CMK (cell line): ENCODE results near the gene SRP14.
"Not testable (repeated sequence)": the region's sequence is repeated elsewhere in the genome, so short reads cannot be mapped to it uniquely, and the experiment has no call there.

Source experiments
- DNase-seq: peaks from one replicate; pipeline ENCODE4 v3.0.0-alpha.2; 2010; ENCODE audit warnings: low read depth

The SRP14 gene

DNA sequence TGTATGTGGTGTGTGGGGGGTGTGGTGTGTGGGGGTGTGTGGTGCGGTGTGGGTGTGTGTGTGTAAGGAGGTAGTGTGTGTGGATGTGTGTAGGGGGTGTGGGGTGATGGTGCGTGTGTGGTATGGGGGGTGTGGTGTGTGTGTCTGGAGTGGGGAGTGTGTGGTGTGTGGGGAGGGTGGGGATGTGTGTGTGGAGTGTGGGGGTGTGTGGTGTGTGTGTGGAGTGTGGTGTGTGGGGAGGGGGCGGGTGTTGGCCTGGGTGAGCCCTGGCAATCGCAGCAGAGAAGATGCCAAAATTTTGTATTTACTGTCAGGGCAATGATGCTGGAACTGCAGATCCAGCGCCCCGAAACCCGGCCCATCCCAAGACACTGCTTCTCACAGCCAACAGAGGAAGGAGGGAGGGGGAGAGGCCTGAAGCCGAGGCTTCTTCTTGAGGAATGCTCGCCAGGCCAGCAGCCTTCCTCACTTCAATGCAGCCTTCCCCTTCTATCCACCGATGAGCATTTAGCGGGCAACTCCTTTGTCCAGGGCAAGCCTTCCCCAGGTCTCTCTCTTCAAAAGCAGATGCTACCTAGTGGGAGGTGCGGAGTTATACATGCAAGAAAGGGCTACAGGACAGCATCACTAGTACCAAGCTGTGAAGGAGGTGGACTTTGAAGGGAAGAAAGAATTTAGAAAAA lies 11.9 kb upstream of the SRP14 start:
- no peak for DNase-seq

DNA sequence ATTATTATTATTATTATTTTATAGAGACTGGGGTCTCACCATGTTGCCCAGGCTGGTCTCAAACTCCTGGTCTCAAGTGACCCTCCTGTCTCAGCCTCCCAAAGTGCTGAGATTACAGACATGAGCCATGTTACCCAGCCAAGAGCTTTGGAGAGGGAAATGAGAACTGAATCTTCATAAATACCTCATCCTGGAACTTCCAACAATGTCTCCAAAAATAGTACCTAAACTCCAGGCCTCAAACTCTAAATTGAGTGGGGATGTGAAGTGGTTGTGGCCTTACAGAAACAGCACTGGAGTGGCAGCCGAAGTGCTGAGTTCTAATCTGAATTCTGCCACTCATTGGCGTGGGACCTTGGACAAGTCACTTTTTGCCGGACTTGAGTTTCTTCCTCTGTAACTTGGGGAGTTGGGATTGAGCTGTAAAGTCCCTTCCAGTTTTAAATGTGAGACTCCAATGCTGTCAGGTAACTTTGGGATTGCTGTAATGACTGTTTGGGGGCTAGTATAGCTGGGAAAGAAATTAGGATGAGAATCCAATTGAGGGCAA lies 10.0 kb upstream of the SRP14 start:
- no peak for DNase-seq

DNA sequence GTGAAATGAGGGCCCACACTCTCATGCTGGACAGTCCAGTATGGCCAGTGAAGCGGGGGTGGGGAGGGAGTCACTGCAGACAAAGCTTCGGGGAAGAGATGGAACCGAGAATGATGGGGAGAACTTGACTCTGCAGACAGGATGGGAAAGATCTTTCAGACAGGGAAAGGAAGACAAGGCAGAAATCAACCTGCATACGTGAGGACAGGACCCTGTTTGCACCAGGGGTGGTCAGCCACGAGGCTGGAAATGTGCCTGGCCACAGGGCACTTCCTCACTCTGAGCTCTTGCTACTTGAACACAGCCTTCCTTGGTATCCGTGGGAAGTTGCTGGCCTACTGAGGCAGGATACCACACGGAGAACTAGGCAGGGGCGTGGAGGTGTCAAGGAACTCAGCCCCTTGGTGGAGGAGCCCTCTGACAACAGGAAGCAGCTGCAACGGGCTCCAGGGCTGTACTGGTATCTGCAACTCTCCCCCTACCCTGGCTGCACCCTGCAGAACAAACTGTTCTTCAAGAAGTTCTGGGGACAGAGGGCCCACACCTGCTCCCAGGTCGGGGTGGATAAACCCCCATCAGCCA lies 9.3 kb upstream of the SRP14 start:
- DNase-seq, result no peak

DNA sequence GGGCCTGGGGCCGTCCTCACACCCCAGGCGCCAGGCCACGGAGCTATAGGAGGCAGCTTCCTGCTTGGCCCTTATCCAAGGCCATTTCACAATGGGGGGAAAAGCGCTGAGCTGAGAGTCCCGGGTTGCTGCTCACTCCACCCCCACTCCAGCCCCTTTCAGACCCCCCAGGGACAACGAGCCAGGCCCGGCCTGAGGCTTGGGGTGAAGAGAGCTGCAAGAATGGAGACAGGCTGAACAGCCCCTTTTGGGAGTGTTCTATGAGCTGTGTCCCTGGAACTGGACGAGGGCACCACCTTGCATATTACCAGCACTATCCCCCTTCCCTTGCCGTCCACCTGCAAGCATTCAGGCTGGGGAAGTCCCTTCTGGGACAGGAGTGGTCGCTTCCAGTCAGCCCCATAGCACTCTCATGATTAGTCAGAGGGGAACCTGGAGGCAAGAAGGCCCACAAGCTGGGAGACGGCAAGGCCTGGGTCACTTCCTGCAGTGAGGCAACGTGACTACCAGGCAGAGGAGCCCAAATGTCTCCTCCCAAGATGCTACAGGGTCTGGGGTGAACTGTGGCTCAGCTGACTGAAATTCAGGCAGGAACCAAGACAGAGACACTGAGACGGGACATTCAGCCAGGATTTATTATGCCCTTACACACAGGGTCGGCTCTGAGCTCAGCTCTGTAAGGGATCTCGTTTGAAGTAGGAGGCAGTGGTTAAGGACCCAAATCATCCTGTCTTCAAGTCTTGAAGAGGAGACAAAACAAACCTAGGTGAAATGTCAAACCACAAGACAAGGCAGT lies 8.6 kb upstream of the SRP14 start:
- no peak for DNase-seq

DNA sequence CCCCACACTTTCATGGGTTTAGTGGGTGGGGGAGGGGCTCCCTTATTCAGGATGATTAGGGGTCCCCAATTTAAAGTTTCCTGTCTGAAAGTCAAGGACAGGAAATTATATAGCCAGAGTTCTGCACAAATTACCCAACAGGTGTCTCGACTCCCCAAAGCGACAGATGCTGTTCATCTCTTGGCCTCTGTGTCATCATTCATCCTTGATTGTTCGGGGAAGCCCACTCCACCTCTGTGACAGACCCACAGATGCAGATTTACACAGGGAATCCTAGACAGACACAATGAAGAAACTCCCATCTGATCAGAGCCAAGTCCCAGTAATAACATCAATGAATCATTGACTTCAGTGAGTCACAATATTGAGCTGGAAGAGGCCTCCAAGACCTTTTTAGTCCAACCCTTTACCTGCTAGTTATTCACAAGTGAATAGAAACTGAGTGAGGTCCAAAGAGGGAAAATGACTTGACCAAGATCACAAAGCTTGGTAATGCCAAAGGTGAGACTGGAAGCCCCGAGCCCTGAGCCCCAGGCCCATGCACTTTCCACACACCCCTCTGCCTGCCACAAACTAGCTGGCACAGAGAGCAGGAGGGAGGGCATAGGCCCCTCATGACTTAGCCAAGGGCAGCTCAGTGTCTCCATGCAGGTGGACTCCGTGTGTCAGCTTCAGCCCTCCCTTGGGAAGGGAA lies 7.9 kb upstream of the SRP14 start:
- DNase-seq, result no peak

DNA sequence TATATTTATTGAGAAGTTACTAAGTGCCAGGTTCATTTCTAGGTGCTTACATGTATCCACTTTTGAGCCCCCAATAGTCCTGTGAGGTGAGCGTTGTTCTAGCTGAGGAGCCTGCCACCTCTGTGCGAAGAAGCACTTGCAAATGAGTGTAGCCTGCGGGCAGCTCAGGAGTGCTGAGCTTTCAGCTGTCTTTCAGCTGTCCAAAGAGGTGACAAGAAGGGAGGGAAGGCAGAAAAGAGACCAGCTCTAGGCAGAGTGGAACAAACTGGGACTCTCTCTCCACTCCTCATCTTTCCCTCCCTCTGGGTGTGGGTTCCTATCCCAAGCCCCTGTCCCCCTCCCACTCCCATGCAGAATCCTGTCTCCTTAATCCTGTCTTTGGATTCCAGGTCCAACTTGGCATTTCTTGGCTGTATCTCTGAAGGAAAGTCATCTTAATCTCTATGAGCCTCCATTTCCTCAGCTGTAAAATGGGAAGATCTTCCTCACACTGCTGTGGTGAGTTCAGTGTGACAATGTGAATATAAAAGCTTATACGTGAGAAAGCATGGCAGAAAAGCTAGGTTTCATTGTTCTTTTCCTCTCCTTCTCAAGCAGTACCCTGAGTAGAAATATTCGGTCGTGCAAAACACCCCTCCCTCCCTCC lies 6.7 kb upstream of the SRP14 start:
- no peak for DNase-seq

DNA sequence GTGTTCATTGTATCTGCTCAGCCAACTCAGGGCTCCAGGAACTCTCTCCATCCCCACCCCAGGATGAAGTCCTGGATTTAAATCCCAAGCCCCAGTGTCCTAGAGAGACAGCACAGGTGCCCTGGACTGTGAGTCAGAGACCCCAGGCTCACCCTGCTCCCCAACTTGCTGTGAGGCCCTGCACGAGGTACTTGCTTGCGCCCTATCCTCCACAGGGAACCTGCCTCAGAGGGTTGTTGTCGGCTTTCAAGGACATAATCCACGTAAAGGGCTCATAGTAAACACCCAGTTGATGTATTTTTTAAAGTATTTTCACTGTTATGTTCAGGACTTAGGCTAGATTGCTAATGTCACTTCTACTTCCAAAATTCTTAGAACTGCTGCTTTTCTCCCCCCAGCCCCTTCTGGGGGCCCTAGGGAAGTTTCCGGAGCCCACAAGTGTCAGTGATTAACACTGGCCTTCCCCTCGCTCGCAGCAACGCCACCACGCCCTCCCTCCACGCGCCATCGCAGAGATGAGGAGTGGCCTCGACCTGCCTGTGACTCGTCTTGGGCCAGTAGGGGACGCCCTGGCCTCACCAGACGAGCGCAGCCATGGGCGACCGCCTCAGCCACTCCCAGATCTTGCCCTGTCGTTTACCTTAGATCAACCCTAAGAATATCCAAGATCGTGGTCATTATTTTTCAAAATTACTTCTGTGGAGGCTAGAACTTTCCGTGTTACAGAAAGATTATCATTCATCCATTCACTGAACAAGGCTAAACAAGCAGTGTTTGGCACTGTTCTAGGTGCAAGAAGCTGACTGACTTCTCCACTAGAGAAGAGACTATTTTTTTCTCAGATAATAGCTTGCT lies 6.0 kb upstream of the SRP14 start:
- DNase-seq, result peak; percentile 52

DNA sequence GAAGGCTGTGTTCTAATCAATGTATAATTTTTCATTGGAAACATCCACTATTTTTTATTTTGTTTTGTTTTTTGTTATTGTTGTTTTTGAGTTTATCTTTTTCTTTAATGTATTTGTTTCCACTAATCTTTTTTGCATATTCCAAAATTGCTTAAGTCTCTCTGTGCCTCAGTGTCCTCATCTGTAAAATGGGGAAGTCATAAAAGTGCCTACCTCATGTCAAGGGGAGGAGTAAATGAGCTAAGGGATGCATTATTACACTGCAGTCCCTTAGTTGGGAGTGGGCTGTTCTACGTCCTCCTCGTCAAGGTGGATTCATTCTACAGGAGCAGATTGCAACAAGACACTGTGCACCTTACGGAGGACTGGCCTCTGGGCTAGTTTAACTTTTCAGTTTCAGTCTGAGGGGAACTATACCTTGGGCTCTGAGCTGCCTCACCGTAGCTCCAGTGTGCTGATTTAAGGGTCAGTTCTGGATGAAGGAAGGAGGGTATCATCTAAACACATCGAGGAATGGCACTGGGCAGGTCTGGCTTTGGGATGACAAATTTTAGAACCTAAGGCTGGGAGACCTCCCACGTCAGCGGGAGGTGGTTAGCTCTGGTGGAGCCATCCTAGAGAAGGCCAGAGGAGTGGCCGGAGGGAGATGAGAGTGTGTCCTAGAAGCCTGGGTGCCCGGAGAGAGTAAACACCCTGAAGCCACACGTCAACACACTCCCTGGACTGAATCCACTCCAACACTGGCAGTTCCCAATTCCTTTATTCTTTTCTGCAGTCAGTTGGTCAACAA lies 5.1 kb upstream of the SRP14 start:
- DNase-seq, result no peak

DNA sequence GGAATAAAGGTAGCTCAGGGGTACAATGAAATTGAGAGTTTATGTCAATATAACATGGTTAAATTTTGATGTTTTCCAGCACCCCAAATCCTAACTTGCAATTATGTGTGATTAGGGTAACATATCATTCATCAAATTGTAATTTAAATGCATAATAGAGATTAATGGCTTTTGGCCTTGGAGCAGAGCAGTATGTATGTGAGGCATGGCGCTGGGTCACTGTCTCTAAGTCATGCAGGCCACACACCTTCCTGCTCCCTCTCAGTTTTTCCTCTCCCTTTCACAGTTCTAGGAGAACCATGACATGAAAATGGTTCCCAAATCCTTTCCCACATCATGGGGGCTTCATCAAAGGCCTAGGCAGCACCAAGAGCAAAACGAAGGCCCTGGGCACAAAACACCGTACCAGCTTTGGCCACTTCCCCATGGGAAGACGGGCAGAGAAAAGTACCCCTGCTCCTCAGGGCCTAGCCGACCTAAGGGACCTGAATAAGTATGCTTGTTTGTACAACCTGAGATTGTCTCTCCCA lies 3.9 kb upstream of the SRP14 start:
- no peak for DNase-seq

DNA sequence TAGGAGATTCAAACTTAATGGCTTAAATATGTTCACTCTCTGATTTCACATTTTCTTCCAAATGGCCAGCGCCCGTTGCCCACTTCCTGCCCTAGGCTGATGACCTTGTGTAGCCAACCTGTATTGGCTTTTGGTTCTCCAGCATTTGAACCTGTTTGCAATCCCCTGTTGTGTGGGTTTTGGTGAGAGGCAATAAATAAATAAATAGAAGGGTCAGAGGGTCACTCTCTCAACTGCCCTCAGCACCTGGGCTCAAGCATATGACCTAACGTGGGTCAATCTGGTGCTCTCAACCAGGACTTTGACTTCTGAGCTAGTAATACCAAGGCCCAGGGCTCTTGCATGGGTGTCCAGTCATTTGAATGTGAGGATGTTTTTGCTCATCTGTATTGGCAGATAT lies 1.8 kb upstream of the SRP14 start:
- DNase-seq, result no peak

DNA sequence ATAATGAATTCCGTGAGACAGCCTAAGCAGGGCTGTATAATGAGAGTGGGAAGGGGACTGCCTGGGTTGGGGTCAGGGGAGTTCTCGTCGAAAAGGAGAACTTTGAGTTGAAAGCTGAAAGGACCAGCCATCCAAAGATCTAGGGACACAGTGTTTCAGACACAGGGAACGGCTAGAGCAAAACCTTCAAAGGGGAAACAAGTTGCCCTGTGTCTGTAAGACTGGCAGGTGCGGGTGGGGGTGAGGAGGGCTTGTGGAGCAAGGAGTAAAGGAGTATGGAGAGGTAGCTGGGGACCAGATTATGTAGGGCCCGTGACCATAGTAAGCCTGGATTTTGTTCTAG lies 1.3 kb upstream of the SRP14 start:
- no peak for DNase-seq

DNA sequence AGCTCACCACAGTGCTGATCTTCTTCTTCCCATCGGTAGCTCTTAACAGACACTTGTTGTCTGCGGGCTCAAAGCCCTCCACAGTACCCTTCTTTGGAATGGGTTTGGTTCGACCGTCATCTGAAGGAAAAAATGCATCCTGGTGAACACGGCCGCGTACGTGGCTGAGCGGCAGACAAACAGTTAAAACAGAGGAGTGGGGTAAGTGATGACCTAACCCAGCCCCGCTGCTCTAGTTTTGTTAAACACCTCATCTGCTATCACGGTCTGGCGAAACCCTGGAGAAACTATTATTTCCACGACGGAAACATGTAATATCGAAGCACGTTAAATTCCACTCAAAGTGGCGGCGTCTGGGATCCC lies 725 bp downstream of the SRP14 start:
- no peak for DNase-seq

DNA sequence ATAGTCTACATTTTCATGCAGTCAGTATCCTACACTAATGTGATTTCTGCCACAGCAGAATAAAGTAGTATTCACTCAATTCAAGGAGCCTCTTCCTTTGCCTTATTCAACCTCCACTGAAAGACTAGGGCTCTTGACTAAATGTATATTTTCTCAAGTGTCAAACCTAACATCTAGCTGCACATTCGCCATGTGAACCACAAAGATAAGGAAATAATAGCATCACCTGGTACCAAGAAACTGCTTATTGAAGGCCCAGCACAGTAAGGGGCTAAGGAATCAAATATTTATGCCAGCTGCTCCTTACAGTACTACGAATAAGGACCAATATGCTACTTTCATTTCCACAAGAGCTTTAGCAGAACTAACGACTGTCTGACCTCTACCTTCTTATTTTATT lies 1.3 kb downstream of the SRP14 start:
- DNase-seq, result no peak

DNA sequence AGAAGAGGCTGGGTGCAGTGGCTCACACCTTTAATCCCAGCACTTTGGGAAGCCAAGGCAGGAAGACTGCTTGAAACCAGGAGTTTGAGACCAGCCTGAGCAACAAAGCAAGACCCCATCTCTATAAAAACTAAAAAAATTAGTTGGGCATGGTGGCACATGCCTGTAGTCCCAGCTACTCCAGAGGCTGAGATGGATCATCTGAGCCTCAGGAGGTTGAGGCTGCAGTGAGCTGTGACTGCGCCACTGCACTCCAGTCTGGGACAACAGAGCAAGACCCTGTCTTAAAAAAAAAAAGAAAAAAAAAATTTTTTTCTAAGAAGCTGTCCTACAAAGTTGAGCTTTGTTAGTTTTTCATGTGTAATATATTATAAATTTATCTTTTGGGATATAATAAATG lies 3.8 kb downstream of the SRP14 start:
- not testable (repeated sequence) for DNase-seq

DNA sequence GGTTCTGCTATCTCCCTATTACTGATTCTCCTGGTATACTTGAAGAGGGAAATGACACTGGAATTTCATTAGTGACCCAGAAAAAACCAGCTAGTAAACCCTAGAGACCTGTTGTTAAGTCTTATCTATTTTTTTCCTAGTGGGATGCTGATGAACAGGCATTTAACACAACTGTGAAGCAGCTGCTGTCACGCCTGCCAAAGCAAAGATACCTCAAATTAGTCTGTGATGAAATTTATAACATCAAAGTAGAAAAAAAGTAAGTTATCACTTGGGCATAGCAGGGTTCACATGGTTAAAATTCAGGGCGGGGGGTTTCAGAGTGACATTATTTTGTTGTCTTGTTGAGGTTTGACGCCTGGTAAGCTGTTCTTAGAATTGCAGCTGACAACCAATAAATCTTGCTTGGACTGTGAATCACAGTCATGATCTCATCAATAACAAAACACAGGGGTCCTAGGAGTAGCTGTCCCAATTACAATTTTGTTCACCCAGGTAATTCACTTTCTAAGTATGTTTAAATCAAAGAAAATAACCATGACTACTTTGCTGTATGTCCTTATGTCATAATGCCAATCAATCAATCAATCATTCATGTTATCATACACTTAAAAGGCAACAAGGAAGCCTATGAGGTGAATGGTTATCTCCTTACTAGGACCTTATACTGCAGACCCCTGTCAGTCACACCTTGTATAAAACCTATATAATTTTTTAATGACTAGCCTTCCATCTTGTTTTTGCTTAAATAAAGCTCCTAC lies 4.6 kb downstream of the SRP14 start:
- no peak for DNase-seq

DNA sequence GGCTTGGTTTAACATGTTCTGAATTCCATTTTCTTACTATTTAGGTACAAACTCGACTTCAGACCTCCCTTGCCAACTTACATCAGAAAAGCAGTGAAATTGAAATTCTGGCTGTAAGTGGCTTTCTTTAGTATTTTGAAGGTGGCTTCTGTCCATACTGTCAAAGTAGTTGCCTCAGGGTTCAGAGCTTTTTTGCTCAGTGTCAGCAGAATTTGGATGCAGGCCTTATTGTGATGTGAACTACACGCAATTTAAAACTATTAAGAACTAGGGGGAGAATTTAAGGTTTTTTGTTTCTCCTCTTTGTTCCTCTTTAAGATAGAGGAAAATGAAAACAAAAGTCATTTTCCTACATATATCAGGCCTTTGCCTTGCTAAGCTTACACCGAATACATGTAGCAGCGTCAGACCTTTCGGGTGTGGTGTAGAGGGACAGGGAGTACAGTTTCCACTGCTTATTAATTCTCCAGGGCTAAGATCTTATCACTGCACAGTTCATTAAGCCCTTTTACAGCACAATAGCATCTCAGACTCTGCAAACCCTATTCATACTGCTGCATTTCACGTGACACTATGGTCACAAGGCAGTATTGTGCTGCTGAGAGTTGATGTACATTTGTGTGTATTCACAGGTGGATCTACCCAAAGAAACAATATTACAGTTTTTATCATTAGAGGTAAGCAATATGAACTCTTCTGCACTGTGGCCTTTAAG lies 6.7 kb downstream of the SRP14 start:
- DNase-seq, result no peak

DNA sequence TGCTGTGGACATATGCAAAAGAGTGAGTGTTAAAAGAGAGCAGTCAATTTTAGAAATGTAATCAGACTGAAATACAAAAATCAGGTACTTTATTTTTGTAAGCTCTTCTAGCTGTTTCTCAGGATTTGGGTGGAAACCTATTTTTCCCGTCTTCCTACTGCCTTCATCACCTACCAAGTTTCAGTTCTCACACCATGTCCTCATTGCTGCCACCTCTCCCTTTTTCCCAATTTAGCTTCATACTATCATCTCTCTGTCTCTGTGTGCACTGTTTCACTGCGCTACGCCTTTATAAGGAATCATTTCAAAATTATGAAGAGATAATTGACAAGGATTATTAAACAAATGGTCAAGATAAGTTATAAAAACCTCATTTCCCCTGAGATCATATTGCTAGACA lies 7.7 kb downstream of the SRP14 start:
- DNase-seq, result no peak

DNA sequence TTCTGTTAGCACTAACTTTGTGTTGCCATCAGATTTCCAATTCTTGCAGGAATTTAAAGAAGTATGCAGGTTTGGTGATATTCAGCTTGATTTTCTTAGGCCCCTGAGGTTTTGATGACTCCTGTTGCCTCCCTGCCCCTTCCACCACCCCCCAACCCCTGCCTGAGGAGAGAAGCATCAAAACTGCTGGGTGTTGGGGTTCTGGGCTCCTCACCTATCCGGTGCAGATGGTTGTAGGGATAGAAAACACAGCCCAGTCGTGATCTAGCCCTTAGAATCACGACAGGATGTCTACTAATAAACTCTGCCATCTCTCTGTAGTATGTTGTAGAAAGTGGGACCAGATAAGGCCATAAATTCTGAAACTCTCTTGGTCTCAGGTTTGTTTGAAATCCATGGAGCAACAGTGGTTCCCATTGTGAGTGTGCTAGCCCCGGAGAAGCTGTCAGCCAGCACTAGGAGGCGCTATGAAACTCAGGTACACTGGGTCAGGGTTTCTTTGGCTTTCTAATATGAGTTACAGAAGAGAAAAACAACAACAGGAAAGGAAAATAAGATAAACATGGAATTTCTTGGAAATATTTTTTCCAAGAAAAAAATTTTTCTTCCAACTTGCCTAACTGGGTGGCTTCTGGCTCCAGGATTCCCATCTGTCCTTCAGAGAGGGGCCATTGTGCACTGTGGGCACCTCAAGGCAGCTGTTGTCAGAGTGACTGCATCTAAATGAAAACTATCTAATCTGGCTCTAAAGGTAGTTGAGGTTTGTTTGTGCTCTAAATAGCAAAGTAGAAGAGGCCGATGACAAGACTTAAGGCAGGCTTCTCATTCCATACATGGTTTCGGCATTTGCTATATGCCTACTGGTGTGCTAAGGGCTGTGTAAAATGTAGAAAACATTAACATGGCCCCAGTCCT lies 8.7 kb downstream of the SRP14 start:
- DNase-seq, result no peak
